ENCODE results near the gene SRMS. TPM values are rescaled to one million over a fixed set of nuclear protein-coding genes. Genes with fewer than 3 reads are reported as not detected.

The SRMS gene
- total RNA-seq, result not detected in 2 replicates

GRCh38 chr20:63547725-63548480, at the start of gene SRMS:
Gene SRMS, minus strand, starts transcription at chr20:63547749. Its CDS starts 286 bp downstream, at chr20:63547463.
- no peak for DNase-seq (ENCODE audit: low read depth, low spot score)

- no peak for DNase-seq (ENCODE audit: low read depth, low spot score)
Observed at GRCh38 chr20:63596423-63596822, 48.9 kb upstream of the SRMS start.

- DNase-seq (ENCODE audit: low read depth, low spot score), result no peak
Observed at GRCh38 chr20:63595416-63596127, 48.0 kb upstream of the SRMS start.

GRCh38 chr20:63594043-63594561, 46.6 kb upstream of the SRMS start:
- no peak for DNase-seq (ENCODE audit: low read depth, low spot score)

- DNase-seq (ENCODE audit: low read depth, low spot score), result no peak
Observed at GRCh38 chr20:63592661-63593060, 45.1 kb upstream of the SRMS start.

GRCh38 chr20:63591786-63592355, 44.3 kb upstream of the SRMS start:
- DNase-seq (ENCODE audit: low read depth, low spot score), result no peak

GRCh38 chr20:63591147-63591533, 43.6 kb upstream of the SRMS start:
- DNase-seq (ENCODE audit: low read depth, low spot score), result no peak

GRCh38 chr20:63590218-63591146, 42.9 kb upstream of the SRMS start:
- no peak for DNase-seq (ENCODE audit: low read depth, low spot score)

GRCh38 chr20:63589261-63590217, 42.0 kb upstream of the SRMS start:
- no peak for DNase-seq (ENCODE audit: low read depth, low spot score)

GRCh38 chr20:63588641-63589041, 41.1 kb upstream of the SRMS start:
- DNase-seq (ENCODE audit: low read depth, low spot score), result no peak

GRCh38 chr20:63587776-63588591, 40.4 kb upstream of the SRMS start:
- DNase-seq (ENCODE audit: low read depth, low spot score), result no peak

- DNase-seq (ENCODE audit: low read depth, low spot score), result no peak
Observed at GRCh38 chr20:63587256-63587655, 39.7 kb upstream of the SRMS start.

- no peak for DNase-seq (ENCODE audit: low read depth, low spot score)
Observed at GRCh38 chr20:63586797-63587196, 39.2 kb upstream of the SRMS start.

GRCh38 chr20:63585616-63586565, 38.3 kb upstream of the SRMS start:
- DNase-seq (ENCODE audit: low read depth, low spot score), result no peak

GRCh38 chr20:63582382-63583063, 35.0 kb upstream of the SRMS start:
- DNase-seq (ENCODE audit: low read depth, low spot score), result no peak

GRCh38 chr20:63580796-63581461, 33.4 kb upstream of the SRMS start:
- DNase-seq (ENCODE audit: low read depth, low spot score), result no peak

Data from pulmonary artery endothelial cell (primary cell).